PFSK-1 (cell line): ENCODE data around the gene CRADD.

Experiments used
- FOXP2 ChIP-seq: optimal IDR thresholded peaks from 2 replicates; pipeline ENCODE3; 2011; ENCODE audit warnings: borderline replicate concordance, control low read depth, inconsistent platforms; ENCODE audit not compliant: insufficient read depth; ENCODE audit errors: extremely low read length, extremely low read depth
- POLR2AphosphoS5 ChIP-seq: IDR thresholded peaks from 2 replicates; pipeline ENCODE4 v1.6.1; 2012; ENCODE audit warnings: low read depth, mild to moderate bottlenecking, control low read depth, low read length, moderate library complexity
- SIN3A ChIP-seq: IDR thresholded peaks from 2 replicates; pipeline ENCODE4 v1.6.1; 2012; ENCODE audit warnings: mild to moderate bottlenecking, low read length, moderate library complexity, borderline replicate concordance; ENCODE audit not compliant: insufficient read depth
- TAF1 ChIP-seq: IDR thresholded peaks from 2 replicates; pipeline ENCODE4 v1.6.1; 2012; ENCODE audit warnings: low read length, control low read depth, borderline replicate concordance; ENCODE audit not compliant: insufficient read depth
- TF ChIP-seq, protein P1 (sequence below), 2 experiments: IDR thresholded peaks; 2 replicates each; pipeline versions ENCODE4 v1.6.1 to v1.8.0; 2011 to 2012; ENCODE audit warnings: low read depth in 2 of 2, low read length in 2 of 2, control low read depth in 1 of 2, inconsistent platforms in 1 of 2, mild to moderate bottlenecking in 1 of 2, moderate library complexity in 1 of 2; ENCODE audit not compliant: insufficient read depth in 1 of 2

Gene CRADD

DNA sequence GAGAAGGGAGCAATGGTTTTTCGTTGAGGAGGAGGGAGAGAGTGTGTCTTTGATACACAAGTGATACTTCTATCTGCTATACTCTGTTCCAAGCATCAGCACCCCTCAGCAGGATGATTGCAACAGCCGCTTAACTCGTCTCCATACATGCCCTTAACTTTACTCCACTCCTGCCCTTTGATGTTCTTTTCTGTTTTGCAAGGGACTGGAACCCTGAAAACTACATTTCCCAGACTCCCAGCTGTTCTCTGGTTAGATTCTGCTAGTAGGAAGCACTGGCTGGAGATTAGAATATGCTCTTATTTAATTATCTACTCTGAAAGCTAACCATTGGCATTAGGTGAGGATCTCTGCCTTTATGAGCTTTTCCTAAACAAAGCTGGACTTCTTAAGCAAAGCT, 23.5 kb upstream of the CRADD start:
- no peak for TF ChIP-seq SIN3A
- no peak for TF ChIP-seq TAF1
- TF ChIP-seq POLR2AphosphoS5 = no peak
- TF ChIP-seq FOXP2 = no peak
- TF ChIP-seq, protein P1, sequence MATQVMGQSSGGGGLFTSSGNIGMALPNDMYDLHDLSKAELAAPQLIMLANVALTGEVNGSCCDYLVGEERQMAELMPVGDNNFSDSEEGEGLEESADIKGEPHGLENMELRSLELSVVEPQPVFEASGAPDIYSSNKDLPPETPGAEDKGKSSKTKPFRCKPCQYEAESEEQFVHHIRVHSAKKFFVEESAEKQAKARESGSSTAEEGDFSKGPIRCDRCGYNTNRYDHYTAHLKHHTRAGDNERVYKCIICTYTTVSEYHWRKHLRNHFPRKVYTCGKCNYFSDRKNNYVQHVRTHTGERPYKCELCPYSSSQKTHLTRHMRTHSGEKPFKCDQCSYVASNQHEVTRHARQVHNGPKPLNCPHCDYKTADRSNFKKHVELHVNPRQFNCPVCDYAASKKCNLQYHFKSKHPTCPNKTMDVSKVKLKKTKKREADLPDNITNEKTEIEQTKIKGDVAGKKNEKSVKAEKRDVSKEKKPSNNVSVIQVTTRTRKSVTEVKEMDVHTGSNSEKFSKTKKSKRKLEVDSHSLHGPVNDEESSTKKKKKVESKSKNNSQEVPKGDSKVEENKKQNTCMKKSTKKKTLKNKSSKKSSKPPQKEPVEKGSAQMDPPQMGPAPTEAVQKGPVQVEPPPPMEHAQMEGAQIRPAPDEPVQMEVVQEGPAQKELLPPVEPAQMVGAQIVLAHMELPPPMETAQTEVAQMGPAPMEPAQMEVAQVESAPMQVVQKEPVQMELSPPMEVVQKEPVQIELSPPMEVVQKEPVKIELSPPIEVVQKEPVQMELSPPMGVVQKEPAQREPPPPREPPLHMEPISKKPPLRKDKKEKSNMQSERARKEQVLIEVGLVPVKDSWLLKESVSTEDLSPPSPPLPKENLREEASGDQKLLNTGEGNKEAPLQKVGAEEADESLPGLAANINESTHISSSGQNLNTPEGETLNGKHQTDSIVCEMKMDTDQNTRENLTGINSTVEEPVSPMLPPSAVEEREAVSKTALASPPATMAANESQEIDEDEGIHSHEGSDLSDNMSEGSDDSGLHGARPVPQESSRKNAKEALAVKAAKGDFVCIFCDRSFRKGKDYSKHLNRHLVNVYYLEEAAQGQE (IDR thresholded peaks at IDR 0.05; ENCODE audit: insufficient read depth in 1 of 2, low read depth in 2 of 2, low read length in 2 of 2) = no peak

DNA sequence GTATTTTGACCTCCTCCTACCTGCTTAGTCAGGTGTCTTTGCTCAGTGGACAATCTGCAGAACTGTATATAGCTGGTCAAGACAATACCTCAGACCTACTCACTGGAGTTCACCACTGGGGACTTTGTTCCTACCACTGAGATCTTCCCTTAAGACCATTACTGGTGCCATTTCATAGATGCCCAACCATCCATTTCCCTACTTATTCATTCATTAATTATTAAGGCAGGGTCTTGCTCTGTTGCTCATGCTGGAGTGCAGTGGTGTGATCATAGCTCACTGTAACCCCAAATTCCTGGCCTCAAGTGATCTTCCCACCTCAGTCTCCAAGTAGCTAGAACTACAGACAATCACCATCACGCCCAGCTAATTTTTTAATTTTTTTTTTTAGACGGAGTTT, 22.8 kb upstream of the CRADD start:
- TF ChIP-seq FOXP2 (no peak), POLR2AphosphoS5 (no peak), TAF1 (no peak), SIN3A (no peak)
- TF ChIP-seq, protein P1 (IDR thresholded peaks at IDR 0.05; ENCODE audit: insufficient read depth in 1 of 2, low read depth in 2 of 2, low read length in 2 of 2) = no peak

DNA sequence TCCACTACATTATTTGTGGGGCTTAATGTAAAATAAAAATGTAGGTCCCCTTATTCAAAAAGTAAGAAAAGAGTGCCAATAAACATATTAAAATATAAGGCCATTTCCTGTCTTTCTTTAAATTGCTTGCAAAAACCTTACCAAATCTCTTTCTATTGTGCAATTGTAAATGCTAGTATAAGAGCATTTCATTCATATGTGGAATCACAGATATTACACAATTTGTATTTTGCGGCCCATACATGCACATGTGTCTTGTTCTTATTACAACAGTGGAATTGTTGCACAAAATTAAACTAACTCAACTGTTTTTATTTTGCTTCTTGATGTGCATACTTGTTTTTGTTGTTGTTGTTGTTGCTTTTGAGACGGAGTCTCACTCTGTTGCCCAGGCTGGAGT, 20.1 kb upstream of the CRADD start:
- TF ChIP-seq, protein P1 (IDR thresholded peaks at IDR 0.05; ENCODE audit: insufficient read depth in 1 of 2, low read depth in 2 of 2, low read length in 2 of 2) = no peak
- TF ChIP-seq POLR2AphosphoS5 (no peak), SIN3A (no peak), TAF1 (no peak), FOXP2 (no peak)

- TF ChIP-seq POLR2AphosphoS5 (no peak), SIN3A (no peak), TAF1 (no peak), FOXP2 (no peak)
- TF ChIP-seq, protein P1 (IDR thresholded peaks at IDR 0.05; ENCODE audit: insufficient read depth in 1 of 2, low read depth in 2 of 2, low read length in 2 of 2) = no peak
Measured at GRCh38 chr12:93661021-93661420, 16.2 kb upstream of the CRADD start.

GRCh38 chr12:93663006-93663728, 14.0 kb upstream of the CRADD start:
- no peak for TF ChIP-seq TAF1
- no peak for TF ChIP-seq FOXP2
- TF ChIP-seq POLR2AphosphoS5 = no peak
- TF ChIP-seq SIN3A = no peak
